H1 (cell line): ENCODE data around the gene HES2. TPM values are rescaled to one million over a fixed set of nuclear protein-coding genes. Genes with fewer than 3 reads are reported as not detected.

Source experiments
- microRNA-seq, 2 experiments: library from miRNA; unstranded; fragments of <30 nt; microRNA quantifications; one replicate each; pipeline versions ENCODE4 to v1.2.0, GENCODE V29; 2016 to 2020; ENCODE audit warnings: borderline microRNAs expressed in 2 of 2, borderline number of aligned reads in 2 of 2, borderline replicate concordance in 1 of 2
- polyA plus RNA-seq, 7 experiments: library from polyadenylated mRNA; depleted of rRNA in 3 of 7; stranded (reverse) in 5 of 7; unstranded in 2 of 7; fragments of >200 nt in 5 of 7; fragments of 200-250 nt in 2 of 7; gene quantifications; 1 replicate in 5 of 7; 2 replicates in 1 of 7; 4 replicates in 1 of 7; pipeline versions ENCODE4 v1.2.1 to v1.2.3, GENCODE V29; 2011 to 2013; ENCODE audit warnings: missing spikeins in 2 of 7, mixed read lengths in 2 of 7
- small RNA-seq: library from polyadenylated mRNA; stranded (forward); fragments of <200 nt; extraction: miRNeasy Mini kit (QIAGEN cat#:217004); gene quantifications from one replicate; pipeline ENCODE3, GENCODE V24; 2013; ENCODE audit not compliant: insufficient read depth
- total RNA-seq: library from RNA; stranded (reverse); fragmentation: NEBNext Ultra II Directional; extraction: Animal tissue kit (Norgen Biotek cat#: 25700); gene quantifications from 2 replicates; pipeline ENCODE4 v1.2.1, GENCODE V29; 2021

Gene HES2
- total and polyA plus RNA-seq, 2 of the 8 experiments (the other 6 are each of a cell fraction or from before 2014, with no cell fraction given): 0.15 to 0.53 TPM

Small RNAs within 50 kb of the gene (microRNA-seq; reads per million reads assigned to microRNA genes)
- 0 reads per million in 2 experiments for gene MIR4252

Small RNAs within 50 kb of the gene (small RNA-seq; reads per million reads assigned to genes)
- gene MIR4252: not detected

Other genes with a start within 250 kb of the HES2 start
- gene CHD5, start 239.6 kb downstream of the HES2 start, total RNA-seq: 0.94 and 1.8 TPM in 2 replicates
- gene CHD5, start 239.6 kb downstream of the HES2 start, polyA plus RNA-seq (2011; rRNA removed): 0.42 and 0.58 TPM in 2 replicates
- 521 and 545 TPM in 2 replicates for gene RPL22, start 220.3 kb downstream of the HES2 start, total RNA-seq
- gene RPL22, start 220.3 kb downstream of the HES2 start, polyA plus RNA-seq (2011; rRNA removed): 66.8 and 133 TPM in 2 replicates
- gene RNF207, start 213.8 kb downstream of the HES2 start, total RNA-seq: 3.9 and 4.2 TPM in 2 replicates
- gene RNF207, start 213.8 kb downstream of the HES2 start, polyA plus RNA-seq (2011; rRNA removed): 5.4 and 15.9 TPM in 2 replicates
- 105 and 106 TPM in 2 replicates for gene ICMT, start 184.0 kb downstream of the HES2 start, total RNA-seq
- gene ICMT, start 184.0 kb downstream of the HES2 start, polyA plus RNA-seq (2011; rRNA removed): 67.4 and 68.4 TPM in 2 replicates
- 54.3 and 67.9 TPM in 2 replicates for gene HES3, start 175.7 kb downstream of the HES2 start, total RNA-seq
- 38.8 and 105 TPM in 2 replicates for gene HES3, start 175.7 kb downstream of the HES2 start, polyA plus RNA-seq (2011; rRNA removed)
- gene GPR153, start 158.8 kb downstream of the HES2 start, total RNA-seq: 5.7 and 6.1 TPM in 2 replicates
- 8.1 and 15.6 TPM in 2 replicates for gene GPR153, start 158.8 kb downstream of the HES2 start, polyA plus RNA-seq (2011; rRNA removed)
- gene ACOT7, start 26.2 kb downstream of the HES2 start, total RNA-seq: 150 and 151 TPM in 2 replicates
- 214 and 263 TPM in 2 replicates for gene ACOT7, start 26.2 kb downstream of the HES2 start, polyA plus RNA-seq (2011; rRNA removed)
- gene ESPN, start 4.9 kb upstream of the HES2 start, total RNA-seq: 14.8 and 16.3 TPM in 2 replicates
- gene ESPN, start 4.9 kb upstream of the HES2 start, polyA plus RNA-seq (2011; rRNA removed): 5.2 and 13.4 TPM in 2 replicates
- gene TNFRSF25, start 46.3 kb upstream of the HES2 start, total RNA-seq: 9.3 and 10.7 TPM in 2 replicates
- 19.5 and 26.1 TPM in 2 replicates for gene TNFRSF25, start 46.3 kb upstream of the HES2 start, polyA plus RNA-seq (2011; rRNA removed)
- gene PLEKHG5, start 71.7 kb upstream of the HES2 start, total RNA-seq: 12.5 and 13.8 TPM in 2 replicates
- gene PLEKHG5, start 71.7 kb upstream of the HES2 start, polyA plus RNA-seq (2011; rRNA removed): 10.4 and 16.8 TPM in 2 replicates
- 38.1 and 42.9 TPM in 2 replicates for gene NOL9, start 134.6 kb upstream of the HES2 start, total RNA-seq
- gene NOL9, start 134.6 kb upstream of the HES2 start, polyA plus RNA-seq (2011; rRNA removed): 11.6 and 17.1 TPM in 2 replicates
- 0.13 TPM in 1 of 2 replicates, not detected in the other for gene TAS1R1, start 135.4 kb upstream of the HES2 start, total RNA-seq
- gene TAS1R1, start 135.4 kb upstream of the HES2 start, polyA plus RNA-seq (2011; rRNA removed): 0.17 and 0.26 TPM in 2 replicates
- 21.4 and 28.2 TPM in 2 replicates for gene ZBTB48, start 160.1 kb upstream of the HES2 start, total RNA-seq
- gene ZBTB48, start 160.1 kb upstream of the HES2 start, polyA plus RNA-seq (2011; rRNA removed): 28.8 and 35.7 TPM in 2 replicates
- gene KLHL21, start 182.9 kb upstream of the HES2 start, total RNA-seq: 22.1 and 22.3 TPM in 2 replicates
- 11.9 and 25.4 TPM in 2 replicates for gene KLHL21, start 182.9 kb upstream of the HES2 start, polyA plus RNA-seq (2011; rRNA removed)
- gene PHF13, start 193.8 kb upstream of the HES2 start, total RNA-seq: 38.7 and 39.6 TPM in 2 replicates
- 11.7 and 16.5 TPM in 2 replicates for gene PHF13, start 193.8 kb upstream of the HES2 start, polyA plus RNA-seq (2011; rRNA removed)
- 12.4 and 15.3 TPM in 2 replicates for gene THAP3, start 204.9 kb upstream of the HES2 start, total RNA-seq
- 8.2 and 12.9 TPM in 2 replicates for gene THAP3, start 204.9 kb upstream of the HES2 start, polyA plus RNA-seq (2011; rRNA removed)